Left kidney (tissue), 8 donors: ENCODE results near the gene VSIG10. TPM values are rescaled to one million over a fixed set of nuclear protein-coding genes. Genes with fewer than 3 reads are reported as not detected.
"Not testable (repeated sequence)": the region's sequence is repeated elsewhere in the genome, so short reads cannot be mapped to it uniquely, and the experiment has no call there.

Experiments used
- DNase-seq: peaks from one replicate; pipeline ENCODE4 v3.0.0-alpha.2; 2013
- long read RNA-seq, 8 donors: transcript quantifications; one replicate each; lab custom pipeline, GENCODE V29; 2026
- polyA plus RNA-seq: library from polyadenylated mRNA; unstranded; fragments of 120-200 nt; gene quantifications from one replicate; pipeline ENCODE4 v1.2.1, GENCODE V29; 2013; ENCODE audit not compliant: insufficient read length

VSIG10 gene
- polyA plus RNA-seq, result 35.4 TPM
- long read RNA-seq, donor 1, partial matches to known transcripts, result 0 of 6 reads
- long read RNA-seq, donor 1, other reads (novel, unspliced or antisense), result 0 of 6 reads
- long read RNA-seq, donor 2, partial matches to known transcripts, result 0 of 3 reads
- long read RNA-seq, donor 2, other reads (novel, unspliced or antisense), result 0 of 3 reads
- long read RNA-seq, donor 3, transcript VSIG10-213 (1 exons, 418 nt), result major isoform, 6 of 7 reads
- long read RNA-seq, donor 3, partial matches to known transcripts, result 0 of 7 reads
- long read RNA-seq, donor 3, other reads (novel, unspliced or antisense), result 0 of 7 reads
- long read RNA-seq, donor 4, partial matches to known transcripts, result 0 of 1 reads
- long read RNA-seq, donor 4, other reads (novel, unspliced or antisense), result 0 of 1 reads
- long read RNA-seq, donor 5, partial matches to known transcripts, result 5 of 10 reads
- long read RNA-seq, donor 5, other reads (novel, unspliced or antisense), result 0 of 10 reads
- long read RNA-seq, donor 6, partial matches to known transcripts, result 46 of 622 reads
- long read RNA-seq, donor 6, other reads (novel, unspliced or antisense), result 569 of 622 reads
- long read RNA-seq, donor 7, transcript VSIG10-213 (1 exons, 418 nt), result major isoform, 6 of 7 reads
- long read RNA-seq, donor 7, partial matches to known transcripts, result 0 of 7 reads
- long read RNA-seq, donor 7, other reads (novel, unspliced or antisense), result 0 of 7 reads
- long read RNA-seq, donor 8, transcript VSIG10-213 (1 exons, 418 nt), result major isoform, 5 of 6 reads
- long read RNA-seq, donor 8, partial matches to known transcripts, result 0 of 6 reads
- long read RNA-seq, donor 8, other reads (novel, unspliced or antisense), result 0 of 6 reads

GRCh38 chr12:118103601-118104382 is at the start of gene VSIG10:
Gene VSIG10, minus strand, starts transcription at chr12:118104011. Its CDS starts 340 bp downstream, at chr12:118103671.
- peak; percentile 45 for DNase-seq

- DNase-seq, result no peak
Observed at GRCh38 chr12:118151755-118152154, 47.9 kb upstream of the VSIG10 start.

GRCh38 chr12:118150625-118151024 is 46.8 kb upstream of the VSIG10 start:
- DNase-seq, result no peak

DNA sequence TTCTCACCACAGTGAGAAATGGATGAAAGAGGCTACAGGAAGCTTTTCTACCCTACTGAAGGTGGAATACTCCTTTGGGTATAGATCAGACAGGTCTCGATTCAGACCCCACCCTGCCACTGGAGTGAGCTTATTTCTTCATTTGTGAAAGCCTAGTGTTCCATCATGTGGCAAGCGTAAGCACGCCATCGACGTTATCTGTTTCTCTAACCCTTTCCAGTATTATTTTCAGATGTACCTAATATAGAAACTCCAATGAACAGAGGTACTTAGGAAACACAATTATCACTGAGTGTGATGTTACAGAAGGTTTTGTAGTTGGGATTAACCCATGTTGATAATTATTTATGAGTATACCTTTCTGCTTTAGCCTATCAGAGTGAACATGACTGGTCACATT is 44.5 kb upstream of the VSIG10 start:
- DNase-seq, result no peak

DNA sequence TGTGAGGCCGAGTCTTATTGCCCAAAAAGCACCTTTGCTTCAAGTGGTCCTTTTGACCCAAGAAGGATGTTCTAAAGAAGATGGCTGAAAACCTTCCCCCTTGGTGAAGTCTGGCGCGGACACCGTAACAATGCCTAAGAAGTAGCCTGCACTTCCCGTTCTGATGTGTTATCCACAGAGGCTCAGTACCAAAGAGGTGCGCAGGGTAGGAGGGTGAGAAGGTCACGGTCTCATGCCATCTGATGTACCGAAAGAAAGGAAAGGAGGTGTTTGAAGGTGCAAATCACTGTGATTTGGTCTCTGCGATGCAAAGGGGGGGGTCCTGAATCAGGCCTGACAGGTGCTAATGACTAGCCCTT is 42.0 kb upstream of the VSIG10 start:
- no peak for DNase-seq

GRCh38 chr12:118145113-118145797 is 41.4 kb upstream of the VSIG10 start:
- DNase-seq, result no peak

GRCh38 chr12:118144499-118144898 is 40.7 kb upstream of the VSIG10 start:
- no peak for DNase-seq

GRCh38 chr12:118140825-118141224 is 37.0 kb upstream of the VSIG10 start:
- no peak for DNase-seq

GRCh38 chr12:118137148-118137678 is 33.4 kb upstream of the VSIG10 start:
- no peak for DNase-seq

GRCh38 chr12:118136559-118137003 is 32.8 kb upstream of the VSIG10 start:
- no peak for DNase-seq

GRCh38 chr12:118135788-118136558 is 32.2 kb upstream of the VSIG10 start, which contains the start of gene PEBP1:
Gene PEBP1, plus strand, starts transcription at chr12:118136124. Its CDS starts 86 bp downstream, at chr12:118136210.
- peak; percentile 88 for DNase-seq

DNA sequence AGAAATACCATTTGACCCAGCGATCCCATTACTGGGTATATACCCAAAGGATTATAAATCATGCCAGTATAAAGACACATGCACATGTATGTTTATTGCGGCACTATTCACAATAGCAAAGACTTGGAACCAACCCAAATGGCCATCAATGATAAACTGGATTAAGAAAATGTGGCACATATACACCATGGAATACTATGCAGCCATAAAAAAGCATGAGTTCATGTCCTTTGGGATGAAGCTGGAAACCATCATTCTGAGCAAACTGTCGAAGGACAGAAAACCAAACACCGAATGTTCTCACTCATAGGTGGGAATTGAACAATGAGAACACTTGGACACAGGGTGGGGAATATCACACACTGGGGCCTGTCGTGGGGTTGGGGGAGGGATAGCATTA is 25.6 kb upstream of the VSIG10 start:
- not testable (repeated sequence) for DNase-seq

- DNase-seq, result no peak
Observed at GRCh38 chr12:118127867-118128266, 24.1 kb upstream of the VSIG10 start.

DNA sequence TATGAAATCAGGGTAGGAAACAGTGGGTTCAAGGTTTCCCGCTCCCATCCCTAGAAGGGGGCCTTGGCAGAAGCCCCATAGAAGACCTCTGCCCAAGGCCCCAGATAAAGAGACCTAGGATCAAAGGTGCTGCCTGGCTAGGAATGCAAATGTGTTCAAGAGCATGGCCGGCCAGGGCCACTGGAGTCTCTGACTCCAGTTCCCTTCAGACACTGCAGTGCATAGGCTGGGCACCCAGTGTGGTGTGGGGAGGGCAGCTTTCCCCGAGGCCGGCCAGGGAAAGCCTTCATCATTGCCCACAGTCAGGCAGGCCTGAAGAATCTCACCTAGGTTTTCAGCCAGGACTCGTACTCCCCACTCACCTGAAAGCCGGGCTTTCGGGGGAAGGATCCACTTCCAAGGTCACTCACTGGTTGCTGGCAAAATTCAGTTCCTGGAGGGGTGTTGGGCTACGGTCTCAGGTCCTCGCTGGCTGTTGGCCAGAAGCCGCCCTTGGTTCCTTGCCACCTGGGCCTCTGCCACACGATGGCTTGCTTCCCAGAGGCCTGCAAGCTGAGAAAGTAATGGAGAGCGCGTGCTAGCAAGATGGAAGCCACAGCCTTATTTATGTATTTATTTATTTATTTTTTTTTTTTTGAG is 22.4 kb upstream of the VSIG10 start:
- no peak for DNase-seq

DNA sequence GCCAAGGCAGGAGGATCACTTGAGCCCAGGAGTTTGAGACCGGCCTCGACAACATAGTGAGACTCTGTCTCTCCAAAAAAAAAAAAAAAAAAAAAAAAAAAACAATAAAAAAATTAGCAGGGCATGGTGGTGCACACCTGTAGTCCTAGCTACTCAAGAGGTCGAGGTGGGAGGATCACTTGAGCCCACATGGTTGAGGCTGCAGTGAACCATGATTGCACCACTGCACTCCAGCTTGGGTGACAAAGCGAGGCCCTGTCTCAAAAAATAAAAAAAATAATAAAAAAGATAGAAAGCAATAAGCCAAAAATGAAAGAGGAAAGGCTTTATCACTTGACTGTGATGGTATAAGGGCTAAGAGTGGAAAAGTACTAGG is 21.9 kb upstream of the VSIG10 start:
- no peak for DNase-seq

DNA sequence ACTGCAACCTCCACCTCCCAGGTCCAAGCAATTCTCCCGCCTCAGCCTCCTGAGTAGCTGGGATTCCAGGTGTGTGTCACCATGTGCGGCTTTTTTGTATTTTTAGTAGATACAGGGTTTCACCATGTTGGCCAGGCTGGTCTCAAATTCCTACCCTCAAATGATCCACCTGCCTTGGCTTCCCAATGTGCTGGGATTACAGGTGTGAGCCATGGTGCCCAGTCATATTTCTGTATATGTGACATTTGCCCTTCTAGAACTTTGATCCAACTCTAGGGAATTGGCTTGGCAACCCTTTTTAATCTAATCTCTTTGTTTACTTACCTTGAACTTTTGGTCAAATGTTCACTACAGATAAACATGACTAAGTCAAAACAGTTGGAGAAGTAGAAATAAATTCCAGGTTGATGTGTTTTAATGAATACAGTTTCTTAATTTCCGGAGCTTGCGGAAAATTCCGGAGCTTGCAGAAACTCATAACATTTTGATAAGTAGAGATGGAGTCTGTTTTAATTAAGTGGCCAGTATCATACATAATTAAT is 20.6 kb upstream of the VSIG10 start:
- no peak for DNase-seq

DNA sequence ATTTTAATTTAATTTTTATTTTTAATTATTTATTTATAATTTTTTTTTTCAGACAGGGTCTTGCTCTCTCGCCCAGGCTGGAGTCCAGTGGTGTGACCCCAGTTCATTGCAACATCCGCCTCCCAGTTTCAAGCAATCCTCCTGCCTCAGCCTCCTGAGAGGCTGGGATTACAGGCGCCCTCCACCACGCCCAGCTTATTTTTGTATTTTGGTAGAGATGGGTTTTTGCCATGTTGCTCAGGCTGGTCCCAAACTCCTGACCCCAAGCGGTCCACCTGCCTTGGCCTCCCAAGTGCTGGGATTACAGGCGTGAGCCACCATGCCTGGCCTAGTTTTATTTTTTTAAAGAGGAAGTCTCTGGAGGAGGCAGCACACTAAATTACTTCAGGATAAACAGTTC is 18.5 kb upstream of the VSIG10 start:
- DNase-seq, result no peak

GRCh38 chr12:118120579-118121363 is 17.0 kb upstream of the VSIG10 start:
- peak; percentile 71 for DNase-seq

DNA sequence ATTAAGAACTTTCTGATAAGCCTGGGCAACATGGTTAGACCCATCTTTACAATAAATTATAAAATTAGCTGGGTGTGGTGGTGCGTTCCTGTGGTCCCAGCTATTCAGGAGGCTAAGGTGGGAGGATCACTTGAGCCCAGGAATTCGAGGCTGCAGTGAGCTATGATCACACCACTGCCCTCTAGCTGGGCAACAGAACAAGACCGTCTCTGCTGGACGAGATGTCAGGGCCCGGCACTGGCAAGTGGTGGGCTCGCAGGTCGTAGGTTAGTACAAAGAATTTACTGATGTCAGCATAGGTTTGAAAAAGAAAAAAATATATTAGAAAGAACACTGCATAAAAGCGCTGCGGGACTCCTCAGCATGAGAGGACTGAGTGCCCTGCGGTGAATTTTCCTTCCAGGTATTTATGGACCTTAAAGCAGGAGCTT is 15.7 kb upstream of the VSIG10 start:
- DNase-seq, result no peak
